Measurements from ENCODE around the gene CDK16. TPM values are rescaled to one million over a fixed set of nuclear protein-coding genes. Genes with fewer than 3 reads are reported as not detected.

Gene CDK16
- total and polyA plus RNA-seq, 8 donors: 29.9 to 47.9 (median 37.1) TPM

- Histone ChIP-seq H3K27ac (no peak overlapping the region), H3K9me3 (no peaks in the 10 kb centered on the region), H3K27me3 (no peaks in the 10 kb centered on the region), H3K36me3 (peaks cover 0 to 6% (median 4%) of the 10 kb centered on the region in 3 donors), H3K4me3 (no peak overlapping the region), H3K4me1 (no peaks in the 10 kb centered on the region)
- peak in 1 of 6 donors; percentile 54 for DNase-seq
- 76 to 79% methylated on average over 14 of the region's 14 CpGs for WGBS, 2 donors
- FAIRE-seq: no peak
- no peak for TF ChIP-seq CTCF (IDR thresholded peaks at IDR 0.05)
- intact Hi-C loops (cut with DNase I): no loop called here
- peak in 3 of 4 donors; percentile 14 to 35 (median 14) for ATAC-seq
These were observed 39.1 kb upstream of the CDK16 start for GRCh38 chrX:47179221-47179927.

- DNase-seq (peak in 1 of 6 donors; percentile 49), FAIRE-seq (no peak), ATAC-seq (no peak)
- no peaks in the 10 kb centered on the region for H3K27me3 ChIP-seq
- no peaks in the 10 kb centered on the region for H3K9me3 ChIP-seq
- no peak for TF ChIP-seq CTCF (IDR thresholded peaks at IDR 0.05)
- H3K27ac ChIP-seq: no peak overlapping the region
- no peak overlapping the region for H3K4me3 ChIP-seq
- peaks cover 0 to 6% (median 4%) of the 10 kb centered on the region in 3 donors for H3K36me3 ChIP-seq
- intact Hi-C loops (cut with DNase I): no loop called here
- 86 to 90% methylated on average over 18 of the region's 18 CpGs for WGBS, 2 donors
- no peaks in the 10 kb centered on the region for H3K4me1 ChIP-seq
These were observed 38.6 kb upstream of the CDK16 start for GRCh38 chrX:47179928-47180255.

- DNase-seq (peak in 1 of 6 donors; percentile 36), ATAC-seq (no peak), FAIRE-seq (no peak)
- Histone ChIP-seq H3K4me3 (no peak overlapping the region), H3K9me3 (no peaks in the 10 kb centered on the region), H3K27ac (no peak overlapping the region), H3K27me3 (no peaks in the 10 kb centered on the region), H3K36me3 (peaks cover 0 to 6% (median 4%) of the 10 kb centered on the region in 3 donors), H3K4me1 (no peaks in the 10 kb centered on the region)
- 82 to 87% methylated on average over 8 of the region's 8 CpGs for WGBS, 2 donors
- no peak for TF ChIP-seq CTCF (IDR thresholded peaks at IDR 0.05)
- intact Hi-C loops (cut with DNase I): no loop called here
These were observed 38.1 kb upstream of the CDK16 start for GRCh38 chrX:47180346-47180745.

GRCh38 chrX:47181301-47181700, 37.2 kb upstream of the CDK16 start:
- Histone ChIP-seq H3K27ac (no peak overlapping the region), H3K27me3 (no peaks in the 10 kb centered on the region), H3K4me3 (no peak overlapping the region), H3K4me1 (no peaks in the 10 kb centered on the region), H3K9me3 (no peaks in the 10 kb centered on the region), H3K36me3 (peaks cover 0 to 10% (median 4%) of the 10 kb centered on the region in 3 donors)
- intact Hi-C loops (cut with DNase I): no loop called here
- 86 to 96% methylated on average over 10 of the region's 10 CpGs for WGBS, 2 donors
- TF ChIP-seq CTCF (IDR thresholded peaks at IDR 0.05): no peak
- FAIRE-seq: no peak
- ATAC-seq: no peak
- DNase-seq: no peak

GRCh38 chrX:47182106-47182700, 36.3 kb upstream of the CDK16 start:
- peak in 1 of 6 donors; percentile 54 for DNase-seq

More at GRCh38 chrX:47182106-47182700, 36.3 kb upstream of the CDK16 start:
- TF ChIP-seq CTCF (IDR thresholded peaks at IDR 0.05): no peak
- no peak overlapping the region for H3K27ac ChIP-seq
- no peak for ATAC-seq
- H3K9me3 ChIP-seq: no peaks in the 10 kb centered on the region
- no peak overlapping the region for H3K4me3 ChIP-seq
- peaks cover 0 to 14% (median 4%) of the 10 kb centered on the region in 3 donors for H3K36me3 ChIP-seq
- WGBS, 2 donors: 75 to 87% methylated on average over 9 of the region's 9 CpGs
- intact Hi-C loops (cut with DNase I): no loop called here
- no peak for FAIRE-seq
- H3K4me1 ChIP-seq: no peaks in the 10 kb centered on the region
- H3K27me3 ChIP-seq: no peaks in the 10 kb centered on the region

Data from pancreas (tissue), 10 donors.